GM19452 (cell line): ENCODE data around the gene MLYCD.

Experiments
- ATAC-seq: cut with Tn5 transposase; IDR thresholded peaks from one replicate; pipeline ENCODE4 v1.9.1; 2021; ENCODE audit not compliant: unreplicated experiment

The MLYCD gene

DNA sequence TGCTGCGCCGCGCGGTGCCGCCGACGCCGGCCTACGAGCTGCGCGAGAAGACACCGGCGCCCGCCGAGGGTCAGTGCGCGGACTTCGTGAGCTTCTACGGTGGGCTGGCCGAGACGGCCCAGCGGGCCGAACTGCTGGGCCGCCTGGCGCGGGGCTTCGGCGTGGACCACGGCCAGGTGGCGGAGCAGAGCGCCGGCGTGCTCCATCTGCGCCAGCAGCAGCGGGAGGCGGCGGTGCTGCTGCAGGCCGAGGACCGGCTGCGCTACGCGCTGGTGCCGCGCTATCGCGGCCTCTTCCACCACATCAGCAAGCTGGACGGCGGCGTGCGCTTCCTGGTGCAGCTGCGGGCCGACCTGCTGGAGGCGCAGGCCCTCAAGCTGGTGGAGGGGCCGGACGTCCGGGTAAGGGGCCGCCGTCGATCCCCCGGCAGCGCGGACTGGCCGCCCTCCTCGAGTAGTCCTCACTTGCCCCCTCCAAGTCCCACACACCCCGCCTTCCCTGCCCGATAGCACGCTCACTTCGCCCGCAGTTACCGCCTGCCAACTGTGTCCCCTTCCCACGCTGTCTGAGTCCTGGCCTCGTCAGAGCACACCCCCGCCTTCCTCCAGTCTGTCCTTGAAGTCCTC is 470 bp downstream of the MLYCD start:
- ATAC-seq: peak; percentile 64

- ATAC-seq: no peak
Measured at GRCh38 chr16:83899978-83900377, 1.1 kb downstream of the MLYCD start.

- ATAC-seq: no peak
Measured at GRCh38 chr16:83900571-83900970, 1.7 kb downstream of the MLYCD start.

GRCh38 chr16:83901101-83901500 is 2.2 kb downstream of the MLYCD start:
- ATAC-seq: no peak

DNA sequence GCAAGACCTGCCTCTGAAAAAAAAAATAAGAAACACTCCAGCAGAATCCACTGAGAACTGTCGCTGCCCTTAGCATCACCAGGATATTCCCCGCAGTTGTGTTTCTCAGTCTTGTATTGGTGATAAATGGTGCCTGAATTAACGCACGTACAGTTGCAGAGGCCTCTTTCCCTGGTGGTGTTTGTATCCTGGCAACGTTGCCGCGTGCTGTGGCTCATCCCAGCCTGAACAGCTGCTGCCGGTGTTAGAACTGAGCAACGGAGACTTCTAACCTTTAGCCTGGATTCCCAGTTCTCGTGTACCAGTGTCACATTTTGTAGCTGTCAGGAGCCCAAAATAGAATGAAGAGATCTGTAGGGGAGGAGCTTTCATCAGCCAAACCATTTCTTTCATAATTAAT is 4.8 kb downstream of the MLYCD start:
- ATAC-seq: no peak

DNA sequence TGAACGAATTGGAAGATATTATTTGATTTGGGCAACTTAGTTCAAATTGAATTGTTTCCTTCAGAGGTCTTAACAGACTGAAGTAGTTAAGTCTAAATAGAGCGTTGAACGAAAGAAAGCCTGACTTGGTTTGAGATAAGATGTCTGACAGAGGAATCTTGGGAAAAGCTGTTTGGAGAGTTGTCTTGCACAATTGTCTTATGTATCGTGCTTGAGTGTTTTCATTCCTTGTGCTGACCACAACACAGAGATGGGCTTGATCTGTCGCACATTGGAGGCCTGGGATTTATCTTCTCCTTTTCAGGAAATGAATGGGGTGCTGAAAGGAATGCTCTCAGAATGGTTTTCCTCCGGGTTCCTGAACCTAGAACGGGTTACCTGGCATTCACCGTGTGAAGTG is 7.8 kb downstream of the MLYCD start:
- no peak for ATAC-seq

DNA sequence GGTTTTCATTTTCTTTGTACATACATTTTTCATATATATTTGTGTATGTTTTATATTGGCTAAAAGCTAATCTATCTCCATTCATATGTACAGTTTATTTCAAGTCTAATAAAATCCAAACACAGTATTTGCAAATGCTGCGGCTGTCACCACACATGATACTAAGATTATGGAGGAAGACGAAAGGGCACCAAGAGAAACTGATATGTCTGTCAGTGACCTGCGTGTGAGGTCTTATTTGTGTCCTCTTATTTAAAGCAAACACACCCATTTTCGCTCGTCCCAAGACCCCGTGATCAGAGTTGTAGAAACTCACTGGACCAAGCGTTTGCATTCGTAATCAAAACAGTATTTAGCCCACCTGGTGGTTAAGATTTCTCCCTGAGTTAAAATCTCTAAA is 8.2 kb downstream of the MLYCD start:
- ATAC-seq: no peak

DNA sequence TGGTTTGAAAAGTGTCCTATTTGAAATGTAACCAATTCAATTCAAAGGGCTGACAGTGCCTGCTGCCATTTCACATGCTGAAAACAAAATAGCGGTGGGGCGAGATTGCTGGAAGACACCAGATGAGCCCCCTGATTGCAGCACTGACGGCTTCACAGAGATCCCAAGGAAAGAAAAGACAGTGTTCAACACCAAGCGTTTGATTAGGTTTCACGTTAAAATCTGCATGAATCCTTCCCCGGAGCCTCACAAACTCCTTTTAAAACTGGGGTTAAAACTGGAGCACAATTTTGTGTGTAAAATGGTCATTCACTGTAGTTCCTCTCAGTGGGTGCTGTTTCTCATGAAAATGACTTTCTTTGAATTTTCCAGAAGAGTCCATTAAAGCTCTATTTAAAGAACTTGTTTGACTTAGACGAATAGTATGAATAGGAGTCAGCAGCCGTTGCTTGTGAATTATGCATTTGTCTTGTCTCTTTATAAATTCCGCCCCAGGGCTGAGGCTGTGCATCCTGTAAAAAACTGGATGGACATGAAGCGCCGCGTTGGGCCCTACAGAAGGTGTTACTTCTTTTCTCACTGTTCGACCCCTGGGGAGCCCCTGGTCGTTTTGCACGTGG is 8.8 kb downstream of the MLYCD start:
- ATAC-seq: no peak

DNA sequence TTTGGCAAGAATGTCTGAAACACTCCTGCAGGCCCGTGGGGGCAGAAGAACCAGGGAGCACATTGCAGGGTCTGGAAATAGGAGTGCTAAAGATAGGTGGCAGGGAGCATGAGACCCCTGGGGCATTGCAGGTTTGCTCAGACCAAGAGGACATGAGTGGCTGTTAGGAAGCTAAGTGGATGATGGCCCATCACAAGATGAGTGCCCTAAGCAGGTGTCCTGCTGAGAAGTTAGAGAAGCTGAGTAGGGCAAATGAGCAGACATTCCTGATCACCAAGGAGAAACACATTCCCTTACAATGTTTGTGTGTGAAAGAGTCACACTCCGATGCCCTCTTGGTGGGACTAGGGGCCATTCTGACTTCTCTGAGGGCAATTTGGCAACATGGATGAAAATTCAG is 9.9 kb downstream of the MLYCD start:
- ATAC-seq: no peak

- ATAC-seq: no peak
Measured at GRCh38 chr16:83911290-83911689, 12.4 kb downstream of the MLYCD start.

GRCh38 chr16:83912519-83913244 is 13.8 kb downstream of the MLYCD start:
- no peak for ATAC-seq

- ATAC-seq: no peak
Measured at GRCh38 chr16:83913245-83913633, 14.3 kb downstream of the MLYCD start.

- ATAC-seq: no peak
Measured at GRCh38 chr16:83914091-83914710, 15.3 kb downstream of the MLYCD start.

DNA sequence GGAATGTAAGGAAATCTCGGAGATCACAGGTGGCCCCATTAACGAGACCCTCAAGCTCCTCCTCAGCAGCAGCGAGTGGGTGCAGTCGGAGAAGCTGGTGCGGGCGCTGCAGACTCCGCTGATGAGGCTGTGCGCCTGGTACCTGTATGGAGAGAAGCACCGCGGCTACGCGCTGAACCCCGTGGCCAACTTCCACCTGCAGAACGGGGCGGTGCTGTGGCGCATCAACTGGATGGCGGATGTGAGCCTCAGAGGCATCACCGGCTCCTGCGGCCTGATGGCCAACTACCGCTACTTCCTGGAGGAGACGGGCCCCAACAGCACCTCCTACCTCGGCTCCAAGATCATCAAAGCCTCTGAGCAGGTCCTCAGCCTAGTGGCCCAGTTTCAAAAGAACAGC is 16.2 kb downstream of the MLYCD start:
- ATAC-seq: no peak

- no peak for ATAC-seq
Measured at GRCh38 chr16:83915491-83915890, 16.6 kb downstream of the MLYCD start.

- no peak for ATAC-seq
Measured at GRCh38 chr16:83917152-83918120, 18.5 kb downstream of the MLYCD start.

DNA sequence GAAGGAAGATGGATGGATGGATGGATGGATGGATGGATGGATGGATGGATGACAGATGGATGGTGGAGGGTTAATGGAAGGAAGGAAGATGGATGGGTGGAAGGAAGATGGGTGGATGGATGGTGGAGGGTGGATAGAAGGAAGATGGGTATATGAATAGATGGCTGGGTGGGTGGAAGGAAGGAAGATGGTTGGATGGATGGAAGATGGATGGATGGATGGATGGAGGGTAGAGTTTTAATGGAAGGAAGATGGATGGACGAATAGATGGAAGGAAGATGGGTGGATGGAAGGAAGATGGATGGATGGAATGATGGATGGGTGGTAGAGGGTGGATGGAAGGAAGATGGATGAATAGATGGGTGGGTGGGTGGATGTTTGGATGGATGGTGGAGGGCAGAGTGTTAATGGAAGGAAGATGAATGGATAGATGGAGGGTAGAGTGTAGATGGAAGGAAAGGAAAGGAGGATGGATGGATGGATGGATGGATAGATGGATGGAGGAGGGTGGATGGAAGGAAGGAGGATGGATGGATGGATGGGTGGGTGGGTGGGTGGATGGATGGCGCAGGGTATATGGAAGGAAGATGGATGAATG is 22.1 kb downstream of the MLYCD start:
- no peak for ATAC-seq

- no peak for ATAC-seq
Measured at GRCh38 chr16:83923581-83924365, 24.9 kb downstream of the MLYCD start.

GRCh38 chr16:83924686-83925085 is 25.8 kb downstream of the MLYCD start:
- ATAC-seq: no peak
